ENCODE data around the gene DLG4. TPM values are rescaled to one million over a fixed set of nuclear protein-coding genes. Genes with fewer than 3 reads are reported as not detected.

Gene DLG4
- total RNA-seq, 1 donor from 2014 or later, result 7.8 TPM

DNA sequence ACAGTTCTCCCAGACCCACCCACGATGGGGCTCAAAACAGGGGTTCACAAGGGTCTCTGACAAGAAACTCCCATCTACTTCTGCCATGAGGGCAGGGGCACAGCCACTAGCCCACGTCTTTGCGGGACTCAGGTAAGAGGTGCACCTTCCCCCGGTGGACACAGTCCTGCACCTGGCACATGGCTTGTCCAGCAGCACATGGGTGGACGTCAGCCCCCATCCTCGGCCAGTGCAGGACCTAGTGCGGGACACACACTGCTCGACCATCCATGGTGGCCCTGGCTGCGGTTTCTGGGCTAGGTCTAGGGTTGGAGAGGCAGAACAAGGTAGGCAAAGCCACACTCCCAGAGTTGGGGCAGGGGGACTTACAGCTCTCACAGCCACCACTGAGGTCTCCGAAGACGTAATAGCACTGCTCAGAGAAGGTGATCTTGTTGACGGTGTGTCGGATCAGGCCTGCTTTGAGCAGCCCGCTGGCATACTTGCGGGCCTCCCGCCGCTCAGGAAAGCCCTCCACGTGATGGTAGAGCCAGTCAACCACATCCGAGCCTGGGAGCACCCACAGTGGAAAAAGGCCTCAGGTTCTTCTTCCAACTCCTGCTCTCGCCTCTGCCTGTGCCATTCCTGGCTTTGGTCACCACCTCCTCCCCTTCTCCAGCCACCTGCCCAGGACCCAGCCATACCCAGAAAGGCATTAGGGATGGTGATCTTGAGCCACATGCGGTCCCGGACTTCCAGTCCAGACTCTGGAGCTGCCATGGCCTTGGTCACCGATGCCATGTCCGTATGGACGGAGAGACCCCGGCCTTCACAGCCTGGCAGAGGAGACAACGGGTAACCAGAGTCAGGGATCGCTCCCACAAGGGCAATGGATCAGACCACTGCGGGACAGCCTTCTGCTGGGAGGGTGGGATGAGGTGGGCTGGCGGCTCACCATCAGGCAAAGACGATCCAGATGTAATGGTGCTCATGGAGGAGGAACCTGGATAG, 7.4 kb upstream of the DLG4 start:
- DNase-seq (ENCODE audit: low read depth), result no peak
- H3K4me3 ChIP-seq (ENCODE audit: low read depth, low read length), result no peak overlapping the region
- TF ChIP-seq, protein P1, sequence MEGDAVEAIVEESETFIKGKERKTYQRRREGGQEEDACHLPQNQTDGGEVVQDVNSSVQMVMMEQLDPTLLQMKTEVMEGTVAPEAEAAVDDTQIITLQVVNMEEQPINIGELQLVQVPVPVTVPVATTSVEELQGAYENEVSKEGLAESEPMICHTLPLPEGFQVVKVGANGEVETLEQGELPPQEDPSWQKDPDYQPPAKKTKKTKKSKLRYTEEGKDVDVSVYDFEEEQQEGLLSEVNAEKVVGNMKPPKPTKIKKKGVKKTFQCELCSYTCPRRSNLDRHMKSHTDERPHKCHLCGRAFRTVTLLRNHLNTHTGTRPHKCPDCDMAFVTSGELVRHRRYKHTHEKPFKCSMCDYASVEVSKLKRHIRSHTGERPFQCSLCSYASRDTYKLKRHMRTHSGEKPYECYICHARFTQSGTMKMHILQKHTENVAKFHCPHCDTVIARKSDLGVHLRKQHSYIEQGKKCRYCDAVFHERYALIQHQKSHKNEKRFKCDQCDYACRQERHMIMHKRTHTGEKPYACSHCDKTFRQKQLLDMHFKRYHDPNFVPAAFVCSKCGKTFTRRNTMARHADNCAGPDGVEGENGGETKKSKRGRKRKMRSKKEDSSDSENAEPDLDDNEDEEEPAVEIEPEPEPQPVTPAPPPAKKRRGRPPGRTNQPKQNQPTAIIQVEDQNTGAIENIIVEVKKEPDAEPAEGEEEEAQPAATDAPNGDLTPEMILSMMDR (conservative IDR thresholded peaks at IDR 0.05; ENCODE audit: low read depth, low read length), result no peak

DNA sequence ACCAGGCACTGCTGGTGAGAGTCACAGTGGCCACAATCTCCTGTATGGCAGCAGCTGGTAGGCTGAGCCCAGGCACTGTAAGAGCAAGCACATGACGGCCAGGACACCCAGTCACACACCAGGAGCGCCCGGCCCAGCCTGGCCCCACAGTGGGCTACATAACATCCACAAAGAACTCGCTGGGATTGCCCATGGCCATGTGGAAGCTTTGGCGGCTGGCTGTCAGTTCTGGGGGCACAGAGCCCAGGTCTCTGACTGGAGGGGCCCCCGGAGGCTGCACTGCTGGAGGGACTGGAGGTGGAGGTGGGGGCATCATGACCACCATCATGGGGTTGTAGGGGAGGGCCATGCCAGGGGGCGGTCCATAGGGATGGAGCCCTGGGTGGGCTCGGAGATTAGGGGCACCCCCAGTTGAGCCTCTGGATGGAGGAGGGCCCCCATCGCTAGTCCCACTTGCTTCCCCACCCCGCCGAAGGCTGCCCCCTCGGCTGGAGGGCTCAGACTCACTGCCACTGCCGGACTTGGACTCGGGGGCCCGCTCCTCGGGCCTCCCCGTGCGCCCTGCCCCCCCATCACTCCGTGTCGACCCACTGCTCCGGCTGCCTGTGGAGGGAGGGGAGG, 6.2 kb upstream of the DLG4 start:
- TF ChIP-seq, protein P1 (conservative IDR thresholded peaks at IDR 0.05; ENCODE audit: low read depth, low read length), result no peak
- no peak for DNase-seq (ENCODE audit: low read depth)
- H3K4me3 ChIP-seq (ENCODE audit: low read depth, low read length), result no peak overlapping the region

GRCh38 chr17:7224661-7225111, 5.0 kb upstream of the DLG4 start:
- DNase-seq (ENCODE audit: low read depth), result no peak
- TF ChIP-seq, protein P1 (conservative IDR thresholded peaks at IDR 0.05; ENCODE audit: low read depth, low read length), result no peak
- H3K4me3 ChIP-seq (ENCODE audit: low read depth, low read length), result no peak overlapping the region

DNA sequence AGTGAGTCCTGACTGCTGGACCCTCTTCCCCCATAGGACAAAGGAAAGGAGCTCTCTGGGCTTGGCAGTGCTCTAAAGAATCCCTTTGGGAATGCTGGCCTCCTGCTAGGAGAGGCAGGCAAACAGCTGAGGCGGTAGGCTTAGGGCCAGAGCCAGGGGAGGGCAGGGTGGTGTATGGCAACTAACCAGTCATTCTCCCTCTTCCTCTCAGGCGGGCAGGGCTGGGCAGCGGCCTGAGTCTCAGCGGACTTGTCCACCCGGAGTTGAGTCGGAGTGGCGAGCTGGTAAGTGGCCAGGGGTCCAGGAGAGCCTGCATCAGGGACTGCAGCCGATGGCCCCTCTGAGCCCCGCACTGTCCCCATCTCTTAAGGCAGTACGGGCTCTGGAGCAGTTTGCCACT, 4.5 kb upstream of the DLG4 start:
- no peak overlapping the region for H3K4me3 ChIP-seq (ENCODE audit: low read depth, low read length)
- TF ChIP-seq, protein P1 (conservative IDR thresholded peaks at IDR 0.05; ENCODE audit: low read depth, low read length), result no peak
- DNase-seq (ENCODE audit: low read depth), result no peak

DNA sequence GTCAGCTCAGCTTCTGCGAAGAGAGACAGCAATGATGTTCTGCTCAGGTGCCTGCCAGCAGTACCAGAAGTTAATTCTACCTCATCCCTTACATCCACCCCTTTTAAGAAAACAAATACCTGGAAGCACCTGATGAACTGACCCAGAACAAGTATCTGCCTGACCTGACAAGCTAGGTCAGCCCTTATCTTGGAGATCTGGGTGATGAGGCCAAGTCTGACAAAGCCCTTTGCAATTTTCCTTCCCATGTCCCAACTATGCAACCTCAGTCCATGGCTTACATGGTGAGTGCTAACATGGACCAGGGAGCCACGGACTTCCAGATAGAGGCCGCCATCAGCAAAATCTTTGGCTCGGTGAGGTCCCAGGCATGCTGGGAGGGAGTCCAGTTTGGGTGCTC, 3.7 kb upstream of the DLG4 start:
- DNase-seq (ENCODE audit: low read depth), result no peak
- TF ChIP-seq, protein P1 (conservative IDR thresholded peaks at IDR 0.05; ENCODE audit: low read depth, low read length), result no peak
- no peak overlapping the region for H3K4me3 ChIP-seq (ENCODE audit: low read depth, low read length)

DNA sequence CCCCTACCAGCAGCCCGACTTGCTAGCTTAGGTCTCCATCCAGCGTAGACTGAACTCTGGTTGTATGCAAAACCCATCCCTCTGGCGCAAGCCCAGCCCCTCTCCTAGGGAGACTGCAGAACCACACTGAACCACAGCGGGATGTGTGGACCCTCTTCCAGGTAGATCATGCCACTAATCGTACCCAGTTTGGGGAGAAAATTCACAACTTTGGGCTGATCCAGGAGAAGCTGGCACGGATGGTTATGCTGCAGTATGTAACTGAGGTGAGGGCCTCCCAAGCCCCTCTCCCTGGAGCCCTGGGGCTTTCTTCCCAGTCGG, 3.3 kb upstream of the DLG4 start:
- TF ChIP-seq, protein P1 (conservative IDR thresholded peaks at IDR 0.05; ENCODE audit: low read depth, low read length), result no peak
- H3K4me3 ChIP-seq (ENCODE audit: low read depth, low read length), result no peak overlapping the region
- no peak for DNase-seq (ENCODE audit: low read depth)
